Right atrium auricular region (tissue), 2 donors: ENCODE results near the gene HS6ST2. TPM values are rescaled to one million over a fixed set of nuclear protein-coding genes. Genes with fewer than 3 reads are reported as not detected.

Source experiments
- DNase-seq: peaks from one replicate; pipeline ENCODE4 v3.0.0-alpha.2; 2019; ENCODE audit warnings: low spot score
- H3K27ac ChIP-seq, 2 donors: fragments of 200-600 bp; sonication (generic); 1 replicate in 1 of 2; 2 replicates in 1 of 2; pipeline ENCODE4 v1.5.1; 2016 to 2019
- H3K27me3 ChIP-seq, 2 donors: fragments of 200-600 bp; sonication (generic); one replicate each; pipeline versions ENCODE4 v1.5.1 to v1.6.0; 2017 to 2019
- H3K36me3 ChIP-seq: fragments of 200-600 bp; sonication (generic); one replicate; pipeline ENCODE4 v1.5.1; 2016
- H3K4me1 ChIP-seq, 2 donors: fragments of 200-600 bp; sonication (generic); one replicate each; pipeline versions ENCODE4 v1.5.1 to v1.6.0; 2017 to 2019
- H3K4me3 ChIP-seq, 2 donors: fragments of 200-600 bp; sonication (generic); 1 replicate in 1 of 2; 2 replicates in 1 of 2; pipeline ENCODE4 v1.5.1; 2017 to 2019; ENCODE audit warnings: mild to moderate bottlenecking in 1 of 2, moderate library complexity in 1 of 2
- H3K9me3 ChIP-seq, 2 donors: fragments of 200-600 bp; sonication (generic); one replicate each; pipeline ENCODE4 v1.5.1; 2019
- CTCF ChIP-seq, 2 donors: fragments of 200-600 bp; sonication (generic); IDR thresholded peaks; one replicate each; pipeline ENCODE4 v1.5.1; 2019; ENCODE audit warnings: antibody characterized with exemption in 2 of 2
- total RNA-seq, 2 donors: library from RNA; depleted of rRNA; stranded (reverse); fragments of >200 nt; gene quantifications; one replicate each; pipeline ENCODE4 v1.1.0, GENCODE V29; 2016

The HS6ST2 gene
- total RNA-seq, 2 donors from 2014 or later: 0.26 to 0.39 TPM

GRCh38 chrX:132751063-132751690 is 207.3 kb downstream of the HS6ST2 start:
- Histone ChIP-seq H3K27ac (no peak overlapping the region), H3K36me3 (no peaks in the 10 kb centered on the region), H3K9me3 (no peaks in the 10 kb centered on the region), H3K4me3 (no peak overlapping the region), H3K4me1 (no peaks in the 10 kb centered on the region), H3K27me3 (no peaks in the 10 kb centered on the region)
- DNase-seq: no peak
- no peak for TF ChIP-seq CTCF (IDR thresholded peaks at IDR 0.05)

- Histone ChIP-seq H3K27ac (no peak overlapping the region), H3K36me3 (no peaks in the 10 kb centered on the region), H3K4me3 (no peak overlapping the region), H3K27me3 (no peaks in the 10 kb centered on the region), H3K4me1 (no peaks in the 10 kb centered on the region), H3K9me3 (no peaks in the 10 kb centered on the region)
- no peak for TF ChIP-seq CTCF (IDR thresholded peaks at IDR 0.05)
- DNase-seq: no peak
Observed at GRCh38 chrX:132750331-132751062, 207.9 kb downstream of the HS6ST2 start.

- Histone ChIP-seq H3K27ac (no peak overlapping the region), H3K4me1 (no peaks in the 10 kb centered on the region)
- TF ChIP-seq CTCF (IDR thresholded peaks at IDR 0.05): no peak
Observed at GRCh38 chrX:132749406-132749805, 209.0 kb downstream of the HS6ST2 start.

GRCh38 chrX:132748909-132749308 is 209.5 kb downstream of the HS6ST2 start:
- H3K4me3 ChIP-seq: no peak overlapping the region

More at GRCh38 chrX:132749406-132749805, 209.0 kb downstream of the HS6ST2 start:
- Histone ChIP-seq H3K4me3 (no peak overlapping the region), H3K27me3 (no peaks in the 10 kb centered on the region), H3K9me3 (no peaks in the 10 kb centered on the region), H3K36me3 (no peaks in the 10 kb centered on the region)
- no peak for DNase-seq

GRCh38 chrX:132748268-132748667 is 210.2 kb downstream of the HS6ST2 start:
- Histone ChIP-seq H3K9me3 (no peaks in the 10 kb centered on the region), H3K27ac (no peak overlapping the region), H3K36me3 (no peaks in the 10 kb centered on the region), H3K27me3 (no peaks in the 10 kb centered on the region), H3K4me3 (no peak overlapping the region), H3K4me1 (no peaks in the 10 kb centered on the region)
- no peak for DNase-seq
- no peak for TF ChIP-seq CTCF (IDR thresholded peaks at IDR 0.05)

More at GRCh38 chrX:132748909-132749308, 209.5 kb downstream of the HS6ST2 start:
- Histone ChIP-seq H3K27me3 (no peaks in the 10 kb centered on the region), H3K9me3 (no peaks in the 10 kb centered on the region), H3K36me3 (no peaks in the 10 kb centered on the region), H3K27ac (no peak overlapping the region), H3K4me1 (no peaks in the 10 kb centered on the region)
- no peak for TF ChIP-seq CTCF (IDR thresholded peaks at IDR 0.05)
- DNase-seq: no peak
